CD4-positive, alpha-beta T cell treated with Interleukin-6 for 4 hours (primary cell): ENCODE results near the gene CYP4V2.
A peak's percentile ranks its signal among the peaks of the same experiment; 100 is the strongest.

Experiments used
- DNase-seq: peaks from one replicate; pipeline ENCODE4 v3.0.0-alpha.2; 2020; ENCODE audit warnings: mixed read lengths

The CYP4V2 gene

DNA sequence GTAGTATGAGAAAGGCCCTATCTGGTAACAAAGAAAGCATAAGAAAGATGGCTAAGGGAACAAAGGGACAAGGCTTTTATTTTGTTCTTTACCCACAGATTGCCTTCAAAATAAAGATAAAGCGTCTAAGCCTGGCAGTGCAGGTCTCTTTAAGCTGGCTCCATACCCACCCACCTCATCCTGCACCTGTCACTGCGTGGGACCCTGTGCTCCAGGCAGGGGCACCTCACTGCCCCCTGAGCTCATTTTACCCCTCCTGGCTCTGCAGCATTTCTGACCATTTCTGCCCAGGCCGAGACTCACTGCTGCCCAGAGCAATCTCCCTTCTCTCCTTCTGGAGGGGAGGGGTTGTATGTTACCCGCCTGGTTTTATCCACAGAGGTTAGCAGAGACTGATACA lies 1.7 kb upstream of the CYP4V2 start:
- no peak for DNase-seq

DNA sequence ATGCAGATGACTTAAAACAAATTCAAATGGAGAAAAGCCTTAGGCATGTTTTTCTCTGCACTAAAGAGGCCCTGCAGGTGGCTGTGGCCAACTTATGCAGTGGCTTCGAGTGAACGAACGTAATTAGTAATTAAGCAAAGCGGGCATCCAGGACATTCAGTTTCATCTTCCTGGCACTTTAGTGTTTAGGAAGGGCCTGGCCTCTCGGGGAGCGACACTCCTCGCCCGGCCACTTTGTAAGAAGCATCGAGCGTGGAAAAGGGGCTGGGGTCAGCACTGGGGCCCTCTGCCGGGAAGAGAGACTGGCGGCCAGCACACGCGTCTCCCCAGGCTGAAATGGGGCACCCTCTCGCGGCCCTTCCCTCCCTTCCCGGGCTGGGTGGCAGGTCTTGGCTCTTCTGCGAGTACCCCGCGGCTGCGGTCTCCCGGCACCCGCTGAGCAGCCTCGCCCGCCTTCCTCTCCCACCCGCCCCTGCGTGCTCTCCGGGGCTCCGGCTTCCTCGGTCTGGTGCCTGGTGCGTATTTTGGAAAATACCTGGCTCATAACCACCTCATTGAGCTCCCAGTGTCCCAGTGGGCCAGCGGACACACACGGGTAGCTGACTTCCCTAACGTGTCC lies 677 bp upstream of the CYP4V2 start:
- peak; percentile 66 for DNase-seq

DNA sequence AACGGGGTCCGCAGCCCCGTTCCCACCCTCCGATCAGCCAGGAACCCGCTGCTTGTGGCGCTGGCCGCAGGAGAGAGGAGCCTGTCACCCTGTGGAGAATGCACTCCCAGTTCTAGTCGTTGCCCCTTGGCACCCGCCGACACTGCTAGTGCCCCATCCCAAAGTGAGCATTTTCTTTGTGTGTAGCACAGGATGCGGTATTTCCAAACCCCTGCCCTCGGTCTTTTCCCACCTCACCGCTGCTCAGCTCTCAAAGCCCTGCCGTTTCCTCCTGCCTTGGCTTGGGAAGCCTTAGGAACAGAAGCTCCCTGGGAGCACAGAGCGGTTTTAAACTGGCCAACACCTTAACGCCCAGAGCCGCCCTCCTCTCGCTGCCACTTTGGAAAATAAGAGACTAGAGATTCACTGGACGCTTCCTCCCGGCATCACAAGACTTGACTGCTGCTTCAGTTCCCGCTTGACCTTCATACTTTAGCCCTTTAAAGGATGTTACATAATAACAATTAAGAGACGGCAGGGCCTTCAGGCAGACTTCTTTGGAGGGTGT lies 772 bp downstream of the CYP4V2 start:
- peak; percentile 47 for DNase-seq

DNA sequence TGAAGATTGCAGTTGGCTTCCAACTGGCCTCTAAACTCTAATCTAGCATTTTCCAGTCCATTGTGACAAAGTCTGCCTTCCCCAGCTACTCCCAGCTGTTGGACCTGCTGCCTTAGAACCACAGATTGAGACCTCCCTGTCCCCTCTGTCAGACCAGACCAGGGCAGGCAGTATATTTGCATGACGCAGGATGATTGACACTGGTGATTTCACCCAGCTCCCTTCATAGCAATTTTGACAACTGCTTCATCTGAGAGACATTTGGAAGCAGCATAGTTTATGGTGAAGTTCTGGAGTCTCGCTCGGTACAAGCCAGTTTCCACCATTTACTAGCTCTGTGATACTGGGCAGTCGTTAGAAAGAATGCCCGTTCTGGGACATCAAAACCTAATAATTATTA lies 2.5 kb downstream of the CYP4V2 start:
- no peak for DNase-seq

DNA sequence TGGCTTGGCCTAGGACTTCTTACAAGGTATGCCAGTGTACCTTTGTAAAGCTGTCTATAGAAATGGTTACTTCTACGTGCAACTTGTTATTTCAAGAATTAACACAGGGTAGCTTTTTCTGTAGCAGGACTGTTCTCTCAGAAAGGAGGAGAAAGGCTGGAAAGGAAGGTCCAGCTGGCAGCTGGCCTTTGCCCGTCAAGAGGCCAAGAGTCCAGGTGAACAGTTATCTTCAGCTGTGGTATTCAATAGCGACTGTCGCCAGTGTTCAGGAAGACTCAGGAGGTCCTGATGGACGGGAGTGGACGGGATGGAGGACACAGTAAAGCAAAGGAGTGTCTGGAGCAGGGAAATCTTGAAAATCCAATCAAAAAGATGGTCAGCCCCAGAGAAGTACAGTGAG lies 4.7 kb downstream of the CYP4V2 start:
- DNase-seq = no peak

DNA sequence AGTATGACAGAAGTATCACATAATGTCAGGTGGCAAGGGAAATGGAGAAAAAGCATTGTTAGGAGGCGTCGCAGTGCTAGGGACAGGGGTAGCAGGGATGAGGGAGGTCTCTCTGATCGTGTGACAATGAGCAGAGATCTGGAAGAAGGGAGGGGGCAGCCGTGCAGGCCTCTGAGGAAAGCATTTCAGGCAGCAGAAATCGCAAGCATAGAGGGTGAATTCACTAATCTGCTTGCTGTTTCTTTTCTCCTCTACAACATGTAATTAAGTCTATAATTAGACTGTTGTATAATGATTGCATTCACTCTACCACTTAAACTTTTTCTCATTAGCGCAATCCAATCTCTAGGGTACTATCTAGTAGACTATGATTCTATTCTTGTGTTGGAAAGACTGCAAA lies 9.1 kb downstream of the CYP4V2 start:
- DNase-seq = no peak

DNA sequence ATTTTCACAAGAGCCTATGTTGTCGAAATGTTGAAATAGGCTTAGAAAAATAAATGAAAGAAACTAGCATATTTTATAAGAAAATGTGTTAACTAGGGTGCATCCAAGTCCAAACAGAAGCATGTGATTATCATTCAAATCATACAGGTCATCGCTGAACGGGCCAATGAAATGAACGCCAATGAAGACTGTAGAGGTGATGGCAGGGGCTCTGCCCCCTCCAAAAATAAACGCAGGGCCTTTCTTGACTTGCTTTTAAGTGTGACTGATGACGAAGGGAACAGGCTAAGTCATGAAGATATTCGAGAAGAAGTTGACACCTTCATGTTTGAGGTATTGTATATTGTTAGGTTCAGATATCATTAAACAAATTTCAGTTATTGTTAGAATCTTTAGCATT lies 9.6 kb downstream of the CYP4V2 start:
- DNase-seq = no peak

DNA sequence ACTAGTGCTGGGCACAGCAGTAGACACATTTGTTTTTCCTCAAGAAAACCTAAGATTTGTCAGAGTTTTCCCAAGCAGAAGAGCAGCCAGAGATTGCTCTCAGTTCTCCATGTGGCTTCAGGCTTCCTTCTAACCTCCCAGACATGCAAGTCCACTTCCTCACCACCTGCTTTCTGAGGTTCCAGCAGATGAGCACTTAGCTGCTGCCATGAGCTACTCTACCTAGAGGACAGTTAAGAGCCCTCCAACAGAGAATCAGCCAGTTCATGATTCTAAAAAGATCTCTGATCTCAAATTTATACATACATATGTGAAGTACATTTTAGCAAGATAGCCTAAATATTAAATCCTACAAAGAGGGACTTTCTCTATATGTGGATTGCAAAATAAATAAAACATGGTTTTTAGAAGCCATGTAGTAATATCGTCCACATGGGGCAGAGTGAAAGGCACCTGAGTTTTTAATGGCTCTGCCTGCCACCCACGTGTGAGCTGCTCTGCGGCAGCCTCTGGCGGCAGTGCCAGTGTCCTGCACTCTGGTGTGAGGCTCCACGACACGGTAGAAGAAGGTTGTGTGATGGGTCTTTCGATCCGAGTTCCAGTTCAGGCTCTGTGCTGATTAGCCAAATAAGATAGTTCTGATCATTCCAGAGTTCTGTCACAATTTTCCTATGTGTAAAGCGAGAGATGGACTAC lies 10.3 kb downstream of the CYP4V2 start:
- DNase-seq = peak; percentile 69

DNA sequence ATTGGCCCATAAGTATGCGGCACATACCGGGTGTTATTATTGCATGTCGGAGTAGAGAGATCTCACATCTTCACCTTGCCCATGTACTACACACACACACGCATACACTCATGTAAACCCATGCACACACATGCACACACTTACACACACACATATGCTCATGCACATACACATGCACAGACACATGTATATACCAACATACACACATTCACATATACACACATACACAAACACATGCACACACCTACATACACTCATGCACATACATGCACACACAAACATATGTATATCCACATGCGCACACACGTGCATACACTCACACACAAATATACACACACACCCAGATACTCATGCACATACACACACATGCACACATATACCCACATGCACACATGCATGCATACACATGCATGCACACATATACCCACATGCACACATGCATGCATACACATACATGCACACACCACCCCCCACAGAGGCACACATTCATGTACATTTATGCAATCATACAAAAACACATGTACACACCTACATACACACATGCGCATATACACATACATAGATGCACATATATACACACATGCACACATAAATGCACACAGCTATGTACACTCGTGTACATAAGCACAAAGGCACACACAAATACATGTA lies 11.2 kb downstream of the CYP4V2 start:
- DNase-seq = no peak

DNA sequence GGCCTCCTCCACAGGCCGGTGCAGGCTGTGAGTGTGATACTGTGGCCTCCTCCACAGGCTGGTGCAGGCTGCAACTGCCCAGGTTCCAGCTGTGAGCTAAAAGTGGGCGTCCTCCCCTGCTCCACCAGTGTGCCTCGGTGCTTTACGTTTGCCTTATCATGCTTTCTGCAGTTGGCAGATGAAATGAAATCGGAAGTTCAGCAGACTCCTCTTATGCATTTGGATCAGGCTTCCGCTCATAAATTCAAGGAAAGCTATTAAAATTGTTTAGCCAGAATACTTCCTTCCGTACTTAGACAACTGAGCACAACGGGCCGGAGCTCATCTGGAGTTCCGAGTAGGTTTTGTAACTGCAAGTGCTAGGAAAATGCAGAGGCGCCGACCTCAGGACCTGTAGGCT lies 12.0 kb downstream of the CYP4V2 start:
- no peak for DNase-seq

DNA sequence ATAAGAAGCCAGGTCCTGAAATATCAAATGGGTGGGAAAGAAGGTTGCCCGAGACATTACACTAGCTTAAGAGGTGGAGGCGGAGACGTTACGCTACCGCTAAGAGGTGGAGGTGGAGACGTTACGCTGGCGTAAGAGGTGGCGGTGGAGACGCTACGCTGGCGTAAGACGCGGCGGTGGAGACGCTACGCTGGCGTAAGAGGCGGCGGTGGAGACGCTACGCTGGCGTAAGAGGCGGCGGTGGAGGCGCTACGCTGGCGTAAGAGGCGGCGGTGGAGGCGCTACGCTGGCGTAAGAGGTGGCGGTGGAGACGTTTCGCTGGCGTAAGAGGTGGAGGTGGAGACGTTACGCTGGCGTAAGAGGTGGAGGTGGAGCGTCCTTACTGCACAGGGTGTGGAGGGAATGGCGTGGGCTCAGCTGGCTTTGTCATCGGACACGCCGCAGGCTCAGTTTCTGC lies 12.8 kb downstream of the CYP4V2 start:
- DNase-seq = peak; percentile 73

DNA sequence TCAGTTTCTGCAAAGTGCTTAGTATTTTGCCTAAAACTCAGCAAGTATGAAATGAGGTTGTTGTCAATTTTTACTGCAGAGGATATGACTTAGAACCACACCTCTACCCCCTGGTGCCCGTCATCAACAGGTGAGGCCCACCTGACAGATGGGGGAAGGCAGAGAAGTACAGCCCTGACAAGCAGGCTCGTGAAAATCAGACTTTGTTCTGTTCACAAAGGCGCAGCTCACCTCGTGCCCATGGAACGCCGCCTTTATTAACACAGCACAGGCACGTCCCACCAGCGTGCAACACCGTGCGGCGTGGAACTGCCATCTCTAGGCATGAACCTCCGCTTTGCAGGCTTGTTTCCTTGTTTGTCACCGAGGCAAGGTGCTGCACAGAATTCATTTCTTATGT lies 13.3 kb downstream of the CYP4V2 start:
- peak; percentile 9 for DNase-seq

DNA sequence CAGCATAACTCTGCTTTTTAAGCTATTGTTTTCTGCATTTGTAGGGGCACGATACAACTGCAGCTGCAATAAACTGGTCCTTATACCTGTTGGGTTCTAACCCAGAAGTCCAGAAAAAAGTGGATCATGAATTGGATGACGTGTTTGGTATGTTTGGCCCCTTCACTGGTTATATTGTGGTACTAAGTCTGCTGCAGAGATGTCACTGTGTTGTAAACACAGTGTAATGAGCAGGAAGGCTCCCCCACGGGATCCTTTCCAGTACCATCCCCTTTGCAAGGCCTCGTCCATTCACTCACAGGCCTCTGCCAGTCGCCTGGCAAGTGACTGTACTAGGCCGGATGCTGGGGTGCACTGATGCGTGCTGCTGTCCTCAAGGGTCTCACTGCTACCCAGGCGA lies 13.8 kb downstream of the CYP4V2 start:
- DNase-seq = no peak

DNA sequence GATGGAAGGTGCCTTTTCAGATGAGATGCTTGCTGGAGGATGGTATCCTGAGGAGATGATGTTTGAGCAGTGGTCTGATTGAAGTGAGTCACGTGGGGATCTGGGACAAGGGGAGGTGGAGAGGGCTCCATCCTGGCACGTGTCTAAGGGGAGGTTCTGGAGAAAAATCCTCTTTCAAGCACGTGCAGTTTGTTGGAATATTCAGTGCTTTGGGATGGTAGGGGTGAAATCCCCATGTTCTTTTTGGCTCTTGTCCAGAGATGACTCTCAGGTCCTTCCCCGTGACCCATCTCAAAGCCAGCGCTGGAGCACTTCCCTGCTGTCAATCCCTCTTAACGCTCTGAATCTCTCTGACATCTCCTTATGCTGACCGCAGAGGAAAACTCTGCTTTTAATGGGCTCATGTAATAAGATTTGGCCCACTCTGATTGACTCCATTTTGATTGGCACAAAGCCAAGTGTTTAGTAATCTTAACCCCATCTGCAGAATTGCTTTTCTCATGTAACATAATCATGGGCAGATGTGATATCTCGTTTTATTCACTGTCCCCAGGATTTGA lies 25.2 kb downstream of the CYP4V2 start:
- DNase-seq = no peak

DNA sequence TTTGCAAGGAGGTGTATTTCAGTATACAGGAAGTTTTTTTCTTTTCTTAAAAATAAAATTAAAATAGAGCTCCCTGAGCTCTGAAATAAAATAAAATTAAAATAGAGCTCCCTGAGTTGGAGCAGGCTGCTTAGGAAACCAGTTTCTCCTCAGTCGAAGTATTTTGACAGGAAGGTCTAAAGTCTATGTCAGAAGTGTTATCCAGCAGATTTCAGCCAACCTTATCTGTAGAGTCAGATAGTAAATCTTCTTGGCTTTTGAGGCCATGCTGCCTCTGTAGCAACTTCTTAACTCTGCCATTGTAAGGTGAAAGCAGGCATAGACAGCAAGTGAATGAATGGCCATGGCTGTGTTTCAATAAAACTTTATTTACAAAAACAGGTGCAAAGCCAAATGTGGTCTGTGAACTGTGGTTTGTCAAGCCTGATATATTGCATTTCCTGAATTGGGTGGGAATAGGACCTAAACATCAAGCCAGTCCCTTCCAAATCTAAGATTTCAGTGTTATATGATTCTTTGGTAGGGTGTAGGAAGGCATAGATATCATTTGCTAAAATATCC lies 26.4 kb downstream of the CYP4V2 start:
- DNase-seq = no peak

DNA sequence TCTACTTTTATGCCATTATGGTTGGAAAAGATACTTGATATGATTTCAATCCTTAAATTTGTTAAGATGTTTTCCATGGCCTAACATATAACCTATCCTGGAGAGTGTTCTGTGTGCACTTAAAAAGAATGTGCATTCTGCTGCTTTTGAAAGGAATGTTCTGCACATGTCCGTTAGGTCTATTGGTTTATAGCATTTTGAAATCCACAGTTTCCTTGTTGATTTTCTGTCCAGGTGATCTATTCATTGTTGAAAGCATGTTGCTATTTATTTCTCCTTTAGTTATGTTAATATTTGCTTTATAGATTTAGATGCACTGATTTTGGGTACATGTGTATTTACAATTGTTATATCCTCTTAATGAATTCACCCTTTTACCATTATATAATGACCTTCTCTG lies 30.3 kb downstream of the CYP4V2 start:
- no peak for DNase-seq

DNA sequence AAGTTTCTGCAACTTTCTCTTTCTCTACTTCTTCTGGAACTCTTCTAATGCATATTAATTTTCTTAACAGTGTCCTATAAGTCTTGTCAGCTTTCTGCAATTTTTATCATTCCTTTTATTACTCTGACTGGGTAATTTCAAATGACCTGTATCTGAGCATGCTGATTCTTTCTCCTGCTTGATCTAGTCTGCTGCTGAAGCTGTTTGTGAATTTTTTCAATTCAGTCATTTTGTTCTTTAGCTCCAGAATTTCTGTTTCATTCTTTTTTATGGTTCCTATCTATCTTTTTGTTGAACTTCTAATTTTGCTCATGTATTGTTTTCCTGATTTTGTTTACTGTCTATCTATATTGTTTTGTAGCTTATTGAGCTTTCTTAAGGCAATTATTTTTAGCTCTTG lies 34.5 kb downstream of the CYP4V2 start:
- no peak for DNase-seq

DNA sequence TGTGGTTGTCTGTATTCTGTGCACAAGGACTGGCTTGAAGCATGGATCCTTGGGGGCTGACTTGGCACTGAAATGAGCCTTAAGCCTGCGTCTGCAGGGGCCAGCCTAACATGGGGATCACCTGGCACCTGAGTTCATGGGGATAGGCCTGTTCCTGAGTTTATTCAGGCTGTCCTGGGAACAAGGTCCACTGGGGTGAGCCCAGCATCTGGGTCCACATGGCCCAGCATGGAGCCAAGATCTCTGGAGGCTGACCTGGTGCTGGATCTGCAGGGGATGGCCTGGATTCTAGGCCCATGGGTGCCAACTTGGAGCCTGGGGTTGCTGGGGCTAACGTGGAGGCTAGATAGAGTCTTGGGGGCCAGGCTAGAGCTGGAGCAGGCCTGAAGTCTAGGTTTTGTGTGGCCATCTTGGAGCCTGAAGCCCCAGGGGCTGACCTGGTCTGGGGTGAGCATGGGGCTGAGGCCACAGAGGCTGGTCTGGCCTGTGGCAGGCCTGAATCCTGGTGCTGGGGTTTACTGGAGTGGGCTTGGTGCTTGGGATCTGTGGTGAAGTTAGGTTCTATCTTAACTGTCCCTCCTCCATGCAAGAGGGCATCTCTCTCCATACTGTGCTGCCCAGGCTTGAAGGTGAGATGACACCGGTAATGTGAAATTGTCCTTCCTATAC lies 35.3 kb downstream of the CYP4V2 start:
- no peak for DNase-seq

DNA sequence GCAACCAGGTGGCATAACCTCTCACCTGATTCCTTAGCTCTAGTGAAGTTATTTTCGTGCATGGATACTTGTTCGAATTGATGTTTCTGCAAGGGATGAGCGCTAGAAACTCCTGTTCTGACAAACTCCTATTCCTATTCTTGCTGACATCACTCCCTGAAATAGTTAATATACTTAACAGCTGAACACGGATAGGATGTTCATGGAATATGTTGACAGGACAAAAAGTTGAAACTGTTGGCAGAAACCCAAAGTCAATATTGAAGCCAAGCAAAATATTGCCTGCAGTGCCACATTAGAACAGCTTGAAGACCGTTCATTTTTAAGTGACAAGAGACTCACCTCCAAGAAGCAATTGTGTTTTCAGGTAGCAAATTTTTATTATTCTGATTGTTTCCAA lies 35.9 kb downstream of the CYP4V2 start, which contains the start of gene KLKB1:
Gene KLKB1, plus strand, starts transcription at position 287 of the 400 bp plus-strand sequence. CDS start 689 bp downstream, outside the sequence.
- no peak for DNase-seq

DNA sequence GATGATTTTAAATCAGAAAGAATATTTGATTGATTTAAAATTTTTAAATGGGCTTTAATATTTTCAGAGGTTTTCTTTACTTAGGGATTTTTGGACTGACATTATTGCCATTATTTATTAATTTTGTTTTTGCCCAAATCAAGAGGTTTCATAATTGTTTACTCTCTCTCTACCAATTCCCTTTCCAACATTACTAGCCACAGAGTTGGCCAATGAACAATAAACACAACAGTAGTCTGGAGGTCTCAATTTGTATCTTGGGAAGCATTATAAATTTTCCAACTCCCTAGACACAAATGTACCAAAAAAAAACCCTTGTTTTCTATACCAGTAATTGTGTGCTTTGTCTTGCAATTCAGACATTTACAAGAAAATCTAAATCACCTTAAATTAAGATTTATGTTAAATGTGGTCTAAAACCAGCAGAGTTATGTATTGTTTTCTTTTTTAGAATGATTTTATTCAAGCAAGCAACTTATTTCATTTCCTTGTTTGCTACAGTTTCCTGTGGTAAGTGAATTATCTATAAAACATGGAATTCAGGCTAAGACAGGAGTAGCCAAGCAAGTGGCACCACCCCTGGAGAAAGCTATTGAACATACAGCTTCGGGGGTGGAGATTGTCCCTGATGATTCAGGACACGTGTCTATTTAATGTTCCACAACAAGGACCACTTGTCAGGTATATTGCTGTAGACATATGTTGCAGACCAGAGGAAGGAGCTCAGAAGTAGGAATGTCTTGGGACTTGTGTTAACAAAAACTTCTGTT lies 36.6 kb downstream of the CYP4V2 start:
- DNase-seq = no peak

DNA sequence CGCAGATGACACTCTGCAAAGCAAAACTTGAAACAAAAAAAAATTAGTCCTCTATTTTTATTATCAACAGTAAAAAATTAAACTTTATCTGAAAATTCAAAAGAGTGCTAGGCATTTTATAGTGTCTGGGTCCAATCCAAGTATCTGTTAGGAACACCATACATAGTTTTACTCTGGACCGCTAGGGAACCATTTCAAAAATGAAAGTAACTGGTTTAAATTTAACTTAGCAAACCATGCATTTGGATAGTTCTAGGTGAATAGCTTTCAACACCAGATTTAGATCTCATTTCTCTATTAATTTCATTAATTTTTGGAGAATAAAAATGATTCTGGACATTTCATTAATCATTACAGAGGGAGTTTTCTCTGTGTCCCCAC lies 37.1 kb downstream of the CYP4V2 start:
- DNase-seq = no peak

DNA sequence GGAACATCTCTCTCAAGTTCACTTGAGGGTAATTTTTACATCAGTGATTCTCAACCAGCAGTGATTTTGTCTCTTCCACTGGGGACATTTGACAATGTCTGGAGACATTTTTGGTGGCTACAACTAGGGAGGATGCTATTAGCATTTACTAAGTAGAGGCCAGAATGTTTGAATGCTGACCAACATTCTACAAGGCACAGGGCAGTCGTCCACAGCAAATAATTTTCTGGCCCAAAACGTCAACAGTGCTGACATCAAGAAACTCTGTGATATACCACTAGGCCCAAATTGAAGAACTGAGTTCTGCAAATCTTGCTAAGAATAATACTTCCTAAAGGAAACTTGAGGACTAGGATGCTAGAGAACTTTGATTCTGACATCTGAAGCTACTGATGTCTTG lies 43.0 kb downstream of the CYP4V2 start:
- DNase-seq = no peak
